ENCODE measurements around the gene PADI1. TPM values are rescaled to one million over a fixed set of nuclear protein-coding genes. Genes with fewer than 3 reads are reported as not detected.
A peak's percentile ranks its signal among the peaks of the same experiment; 100 is the strongest.

PADI1 gene
- polyA plus RNA-seq, 1 of the 3 experiments (the other 2 are of a cell fraction), result 0.26 TPM

GRCh38 chr1:17161137-17161740 is 43.7 kb upstream of the PADI1 start:
- no peak overlapping the region for H2AFZ ChIP-seq (ENCODE audit: low read depth)
- WGBS (ENCODE audit: low lambda C conversion rate), result 80% methylated on average over 2 of the region's 3 CpGs

GRCh38 chr1:17161926-17162800 is 42.8 kb upstream of the PADI1 start:
- no peak for DNase-seq
- POLR2A ChIA-PET, result no interaction called here
- Histone ChIP-seq H3K4me1 (ENCODE audit: control insufficient read depth in 1 of 2, insufficient read depth in 2 of 2, low read depth in 1 of 2, low read length in 1 of 2) (no peaks in the 10 kb centered on the region; a peak in 1 of 4 replicates), H3K4me2 (no peak overlapping the region), H3K36me3 (replicated peaks in 1 of 2; ENCODE audit: control insufficient read depth in 1 of 2, insufficient read depth in 2 of 2, low read length in 1 of 2) (no peaks in the 10 kb centered on the region), H3K27me3 (ENCODE audit: insufficient read depth) (no peaks in the 10 kb centered on the region), H3F3A (replicated peaks; ENCODE audit: insufficient read depth) (peaks cover under 1% of the 10 kb centered on the region), H2AFZ (ENCODE audit: low read depth) (no peak overlapping the region), H3K9me3 (no peaks in the 10 kb centered on the region), H3K9me2 (no peaks in the 10 kb centered on the region), H3K27ac (ENCODE audit: low read depth in 2 of 2, low read length in 1 of 2) (no peak overlapping the region), H3K9ac (no peak overlapping the region), H3K4me3 (ENCODE audit: low read depth in 2 of 2, low read length in 1 of 2) (no peak overlapping the region), H4K20me1 (ENCODE audit: insufficient read depth) (no peaks in the 10 kb centered on the region), H3K79me2 (ENCODE audit: insufficient read depth) (no peaks in the 10 kb centered on the region)
- 86% methylated on average over 17 of the region's 20 CpGs for WGBS (ENCODE audit: low lambda C conversion rate)
- no peak for TF ChIP-seq EP300 (IDR thresholded peaks at IDR 0.05; ENCODE audit: borderline replicate concordance in 1 of 2, low read depth in 1 of 2, low read length in 1 of 2)
- CTCF ChIA-PET, result no interaction called here

More at GRCh38 chr1:17161137-17161740, 43.7 kb upstream of the PADI1 start:
- no peaks in the 10 kb centered on the region; a peak in 1 of 4 replicates for H3K4me1 ChIP-seq (ENCODE audit: control insufficient read depth in 1 of 2, insufficient read depth in 2 of 2, low read depth in 1 of 2, low read length in 1 of 2)
- H3K9ac ChIP-seq, result no peak overlapping the region
- no peak overlapping the region for H3K4me2 ChIP-seq
- H3K4me3 ChIP-seq (ENCODE audit: low read depth in 2 of 2, low read length in 1 of 2), result no peak overlapping the region
- H3F3A ChIP-seq (replicated peaks; ENCODE audit: insufficient read depth), result no peaks in the 10 kb centered on the region
- CTCF ChIA-PET, result no interaction called here
- no peaks in the 10 kb centered on the region for H3K9me3 ChIP-seq
- H4K20me1 ChIP-seq (ENCODE audit: insufficient read depth), result no peaks in the 10 kb centered on the region
- POLR2A ChIA-PET, result no interaction called here
- no peak for DNase-seq
- H3K36me3 ChIP-seq (replicated peaks in 1 of 2; ENCODE audit: control insufficient read depth in 1 of 2, insufficient read depth in 2 of 2, low read length in 1 of 2), result no peaks in the 10 kb centered on the region
- H3K9me2 ChIP-seq, result no peaks in the 10 kb centered on the region
- TF ChIP-seq GABPA (IDR thresholded peaks at IDR 0.05; ENCODE audit: low read depth) (peak; percentile 47; the same call in 1 of the 2 replicates), ELF1 (IDR thresholded peaks at IDR 0.05) (no peak), TCF12 (IDR thresholded peaks at IDR 0.05) (no peak)
- TF ChIP-seq, protein P1, sequence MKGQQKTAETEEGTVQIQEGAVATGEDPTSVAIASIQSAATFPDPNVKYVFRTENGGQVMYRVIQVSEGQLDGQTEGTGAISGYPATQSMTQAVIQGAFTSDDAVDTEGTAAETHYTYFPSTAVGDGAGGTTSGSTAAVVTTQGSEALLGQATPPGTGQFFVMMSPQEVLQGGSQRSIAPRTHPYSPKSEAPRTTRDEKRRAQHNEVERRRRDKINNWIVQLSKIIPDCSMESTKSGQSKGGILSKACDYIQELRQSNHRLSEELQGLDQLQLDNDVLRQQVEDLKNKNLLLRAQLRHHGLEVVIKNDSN (IDR thresholded peaks at IDR 0.05; ENCODE audit: borderline replicate concordance, low read depth), result peak; percentile 67; the same call in 1 of the 2 replicates
- no peaks in the 10 kb centered on the region for H3K27me3 ChIP-seq (ENCODE audit: insufficient read depth)
- no peaks in the 10 kb centered on the region for H3K79me2 ChIP-seq (ENCODE audit: insufficient read depth)
- no peak overlapping the region for H3K27ac ChIP-seq (ENCODE audit: low read depth in 2 of 2, low read length in 1 of 2)

DNA sequence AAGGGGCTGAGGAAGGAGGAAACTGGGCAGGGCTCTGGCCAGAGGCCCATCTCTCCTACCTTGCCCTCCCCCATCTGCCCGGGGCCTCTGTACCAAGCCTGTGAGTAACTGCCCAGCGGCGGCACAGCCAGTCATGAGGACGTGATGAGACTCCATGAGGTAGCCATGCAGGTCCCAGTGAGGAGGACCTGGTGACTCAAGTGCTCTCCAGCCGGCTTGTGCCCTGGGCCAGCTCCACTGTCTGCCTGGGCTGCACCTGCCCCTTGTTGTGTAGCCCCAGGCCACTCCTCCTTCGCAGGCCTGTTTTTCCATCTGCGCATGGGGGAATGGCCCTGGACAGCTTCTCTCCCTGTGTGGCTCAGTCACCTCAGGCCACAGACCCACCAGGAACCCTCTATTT is 42.0 kb upstream of the PADI1 start:
- no peak overlapping the region for H2AFZ ChIP-seq (ENCODE audit: low read depth)
- no CpG with 5 or more reads among the region's 7 CpGs for WGBS (ENCODE audit: low lambda C conversion rate)
- peaks cover 9% of the 10 kb centered on the region for H3F3A ChIP-seq (replicated peaks; ENCODE audit: insufficient read depth)
- H3K4me1 ChIP-seq (ENCODE audit: control insufficient read depth in 1 of 2, insufficient read depth in 2 of 2, low read depth in 1 of 2, low read length in 1 of 2), result peaks cover 0 to 2% of the 10 kb centered on the region in 2 experiments; a peak in 1 of 4 replicates
- TF ChIP-seq EP300 (IDR thresholded peaks at IDR 0.05; ENCODE audit: borderline replicate concordance in 1 of 2, low read depth in 1 of 2, low read length in 1 of 2) (no peak), MAX (IDR thresholded peaks at IDR 0.05; ENCODE audit: low read depth) (no peak), JUND (IDR thresholded peaks at IDR 0.05) (no peak)
- TF ChIP-seq, protein P1 (IDR thresholded peaks at IDR 0.05; ENCODE audit: borderline replicate concordance, low read depth), result no peak
- ChIA-PET CTCF (no interaction called here), POLR2A (no interaction called here)
- no peak overlapping the region for H3K9ac ChIP-seq
- no peaks in the 10 kb centered on the region for H4K20me1 ChIP-seq (ENCODE audit: insufficient read depth)
- no peak overlapping the region for H3K4me3 ChIP-seq (ENCODE audit: low read depth in 2 of 2, low read length in 1 of 2)
- H3K9me3 ChIP-seq, result no peaks in the 10 kb centered on the region
- no peaks in the 10 kb centered on the region for H3K36me3 ChIP-seq (replicated peaks in 1 of 2; ENCODE audit: control insufficient read depth in 1 of 2, insufficient read depth in 2 of 2, low read length in 1 of 2)
- DNase-seq, result no peak
- H3K79me2 ChIP-seq (ENCODE audit: insufficient read depth), result no peaks in the 10 kb centered on the region
- no peaks in the 10 kb centered on the region for H3K27me3 ChIP-seq (ENCODE audit: insufficient read depth)
- H3K9me2 ChIP-seq, result no peaks in the 10 kb centered on the region
- H3K4me2 ChIP-seq, result no peak overlapping the region
- no peak overlapping the region for H3K27ac ChIP-seq (ENCODE audit: low read depth in 2 of 2, low read length in 1 of 2)

All from SK-N-SH (cell line).